Mesendoderm (in vitro differentiated cells): ENCODE results near the gene CD300E.

Source experiments
- DNase-seq: peaks from one replicate; pipeline ENCODE4 v3.0.0; 2013
- H2AK5ac ChIP-seq: 2 replicates; pipeline ENCODE4 v1.6.1; 2013; ENCODE audit warnings: low read length, inconsistent platforms
- H2BK120ac ChIP-seq: 2 replicates; pipeline ENCODE4 v1.6.1; 2013; ENCODE audit warnings: low read depth, mild to moderate bottlenecking, low read length, moderate library complexity, mixed read lengths
- H2BK15ac ChIP-seq: replicated peaks from 2 replicates; pipeline ENCODE4 v1.6.1; 2013; ENCODE audit warnings: low read depth, mild to moderate bottlenecking, moderate library complexity
- H2BK5ac ChIP-seq: 2 replicates; pipeline ENCODE4 v1.6.1; 2013; ENCODE audit warnings: low read length, inconsistent platforms
- H3K18ac ChIP-seq: 2 replicates; pipeline ENCODE4 v1.6.1; 2013; ENCODE audit warnings: mild to moderate bottlenecking, low read length, mixed read lengths
- H3K23ac ChIP-seq: one replicate; pipeline ENCODE4 v1.6.1; 2013; ENCODE audit warnings: low read length
- H3K27ac ChIP-seq: 2 replicates; pipeline ENCODE4 v1.5.1; 2013; ENCODE audit warnings: low read depth, mild to moderate bottlenecking, inconsistent platforms, low read length, moderate library complexity
- H3K27me3 ChIP-seq: 2 replicates; pipeline ENCODE4 v1.6.1; 2013; ENCODE audit warnings: low read length, control low read depth, mild to moderate bottlenecking, inconsistent platforms; ENCODE audit not compliant: insufficient read depth, poor library complexity
- H3K36me3 ChIP-seq: 2 replicates; pipeline ENCODE4 v1.6.1; 2013; ENCODE audit warnings: low read length, inconsistent platforms; ENCODE audit not compliant: control insufficient read depth, insufficient read depth
- H3K4ac ChIP-seq: one replicate; pipeline ENCODE4 v1.6.1; 2013; ENCODE audit warnings: low read depth, mild to moderate bottlenecking, low read length, moderate library complexity
- H3K4me1 ChIP-seq: 2 replicates; pipeline ENCODE4 v1.6.1; 2013; ENCODE audit warnings: low read depth, low read length, inconsistent platforms; ENCODE audit not compliant: control insufficient read depth
- H3K4me2 ChIP-seq: 2 replicates; pipeline ENCODE4 v1.6.1; 2013; ENCODE audit warnings: low read length
- H3K4me3 ChIP-seq: 2 replicates; pipeline ENCODE4 v1.5.1; 2013; ENCODE audit warnings: mild to moderate bottlenecking, low read length
- H3K56ac ChIP-seq: one replicate; pipeline ENCODE4 v1.6.1; 2013; ENCODE audit warnings: low read length
- H3K79me1 ChIP-seq: 2 replicates; pipeline ENCODE4 v1.6.1; 2013; ENCODE audit warnings: low read length, inconsistent platforms
- H3K79me2 ChIP-seq: 2 replicates; pipeline ENCODE4 v1.6.1; 2013; ENCODE audit warnings: mild to moderate bottlenecking, low read length; ENCODE audit not compliant: control insufficient read depth, insufficient read depth
- H3K9ac ChIP-seq: 2 replicates; pipeline ENCODE4 v1.6.1; 2013; ENCODE audit warnings: low read length, inconsistent platforms
- H4K5ac ChIP-seq: one replicate; pipeline ENCODE4 v1.6.1; 2013; ENCODE audit warnings: low read length
- H4K8ac ChIP-seq: one replicate; pipeline ENCODE4 v1.6.1; 2013; ENCODE audit warnings: low read depth, mild to moderate bottlenecking, control low read depth, low read length, moderate library complexity
- WGBS: extraction: QIAGEN DNeasy Blood & Tissue Kit; methylation state at CpG from one replicate; pipeline ENCODE4 v1.1.7; 2013; ENCODE audit warnings: low lambda C conversion rate, missing lambda C conversion rate; ENCODE audit not compliant: insufficient coverage; ENCODE audit errors: extremely low coverage; 5-methylcytosine and 5-hydroxymethylcytosine counted together

Gene CD300E

GRCh38 chr17:74568106-74568873, 55.2 kb downstream of the CD300E start:
- Histone ChIP-seq H3K18ac (no peak overlapping the region), H3K23ac (no peak overlapping the region), H3K9ac (no peak overlapping the region), H3K4ac (no peak overlapping the region), H4K5ac (no peak overlapping the region), H4K8ac (no peak overlapping the region), H2BK5ac (no peak overlapping the region), H3K27ac (no peak overlapping the region), H2BK120ac (no peak overlapping the region), H3K56ac (no peak overlapping the region), H3K79me1 (no peaks in the 10 kb centered on the region), H3K79me2 (no peaks in the 10 kb centered on the region), H3K4me3 (no peak overlapping the region), H3K27me3 (no peaks in the 10 kb centered on the region), H3K36me3 (no peaks in the 10 kb centered on the region), H2AK5ac (no peak overlapping the region), H3K4me1 (peaks cover 2% of the 10 kb centered on the region), H3K4me2 (no peak overlapping the region), H2BK15ac (no peak overlapping the region)
- DNase-seq: no peak
- WGBS: 100% methylated on average over 2 of the region's 4 CpGs

GRCh38 chr17:74567397-74567796, 56.1 kb downstream of the CD300E start, which contains the start of gene CD300H:
Gene CD300H (minus strand): TSS chr17:74567509.
- Histone ChIP-seq H3K18ac (no peak within 1 kb of the TSS), H3K36me3 (no peaks in the 10 kb centered on the region), H3K9ac (no peak within 1 kb of the TSS), H2BK120ac (no peak within 1 kb of the TSS), H3K4me3 (no peak within 1 kb of the TSS), H4K5ac (no peak within 1 kb of the TSS), H3K23ac (no peak within 1 kb of the TSS), H3K56ac (peak within 1 kb of the TSS; percentile 22), H2AK5ac (no peak within 1 kb of the TSS), H3K4me2 (no peak within 1 kb of the TSS), H2BK5ac (no peak within 1 kb of the TSS), H3K27ac (no peak within 1 kb of the TSS), H3K79me1 (no peaks in the 10 kb centered on the region), H3K79me2 (no peaks in the 10 kb centered on the region), H3K4me1 (peaks cover 2% of the 10 kb centered on the region), H3K27me3 (no peaks in the 10 kb centered on the region), H2BK15ac (no peak within 1 kb of the TSS), H3K4ac (no peak within 1 kb of the TSS), H4K8ac (no peak within 1 kb of the TSS)
- no CpG with 5 or more reads among the region's 2 CpGs for WGBS
- no peak for DNase-seq

GRCh38 chr17:74566132-74566753, 57.3 kb downstream of the CD300E start:
- H3K27ac ChIP-seq: no peak overlapping the region
- no peaks in the 10 kb centered on the region for H3K36me3 ChIP-seq
- WGBS: no CpG with 5 or more reads among the region's 9 CpGs
- no peak overlapping the region for H3K18ac ChIP-seq
- H4K5ac ChIP-seq: no peak overlapping the region
- no peak overlapping the region for H4K8ac ChIP-seq
- H3K56ac ChIP-seq: no peak overlapping the region
- peaks cover 2% of the 10 kb centered on the region for H3K4me1 ChIP-seq
- H3K23ac ChIP-seq: no peak overlapping the region
- no peak overlapping the region for H2BK15ac ChIP-seq
- no peak overlapping the region for H3K4me2 ChIP-seq
- no peak overlapping the region for H2AK5ac ChIP-seq
- H3K4me3 ChIP-seq: no peak overlapping the region
- no peak overlapping the region for H2BK5ac ChIP-seq
- no peaks in the 10 kb centered on the region for H3K79me2 ChIP-seq
- DNase-seq: peak; percentile 70
- H2BK120ac ChIP-seq: no peak overlapping the region
- no peak overlapping the region for H3K4ac ChIP-seq
- no peak overlapping the region for H3K9ac ChIP-seq
- H3K79me1 ChIP-seq: no peaks in the 10 kb centered on the region
- no peaks in the 10 kb centered on the region for H3K27me3 ChIP-seq

- Histone ChIP-seq H3K27ac (no peak overlapping the region), H3K79me2 (no peaks in the 10 kb centered on the region), H3K9ac (no peak overlapping the region), H3K4me1 (peaks cover 2% of the 10 kb centered on the region), H3K36me3 (no peaks in the 10 kb centered on the region), H4K8ac (no peak overlapping the region), H3K4me3 (no peak overlapping the region), H3K4me2 (no peak overlapping the region), H3K27me3 (no peaks in the 10 kb centered on the region), H3K79me1 (no peaks in the 10 kb centered on the region), H2AK5ac (no peak overlapping the region), H3K56ac (no peak overlapping the region), H4K5ac (no peak overlapping the region), H3K23ac (no peak overlapping the region), H3K4ac (no peak overlapping the region), H2BK15ac (no peak overlapping the region), H2BK5ac (no peak overlapping the region), H2BK120ac (no peak overlapping the region), H3K18ac (no peak overlapping the region)
- WGBS: no CpG with 5 or more reads among the region's 5 CpGs
- DNase-seq: no peak
Observed at GRCh38 chr17:74565126-74565525, 58.4 kb downstream of the CD300E start.

GRCh38 chr17:74563358-74563757, 60.2 kb downstream of the CD300E start:
- WGBS: 100% methylated on average over 1 of the region's 1 CpG

More at GRCh38 chr17:74563358-74563757, 60.2 kb downstream of the CD300E start:
- Histone ChIP-seq H4K5ac (no peak overlapping the region), H3K56ac (no peak overlapping the region), H3K4me3 (no peak overlapping the region), H3K27ac (no peak overlapping the region), H3K36me3 (no peaks in the 10 kb centered on the region), H3K18ac (no peak overlapping the region), H3K27me3 (no peaks in the 10 kb centered on the region), H3K4me1 (peaks cover 2% of the 10 kb centered on the region), H3K9ac (no peak overlapping the region), H3K4ac (no peak overlapping the region), H4K8ac (no peak overlapping the region), H3K4me2 (no peak overlapping the region), H2BK5ac (no peak overlapping the region), H3K79me1 (no peaks in the 10 kb centered on the region), H3K79me2 (no peaks in the 10 kb centered on the region), H2BK120ac (no peak overlapping the region), H2AK5ac (no peak overlapping the region), H2BK15ac (no peak overlapping the region), H3K23ac (no peak overlapping the region)
- no peak for DNase-seq
